ENCODE measurements around the gene LAG3.
A peak's percentile ranks its signal among the peaks of the same experiment; 100 is the strongest.

Gene LAG3

DNA sequence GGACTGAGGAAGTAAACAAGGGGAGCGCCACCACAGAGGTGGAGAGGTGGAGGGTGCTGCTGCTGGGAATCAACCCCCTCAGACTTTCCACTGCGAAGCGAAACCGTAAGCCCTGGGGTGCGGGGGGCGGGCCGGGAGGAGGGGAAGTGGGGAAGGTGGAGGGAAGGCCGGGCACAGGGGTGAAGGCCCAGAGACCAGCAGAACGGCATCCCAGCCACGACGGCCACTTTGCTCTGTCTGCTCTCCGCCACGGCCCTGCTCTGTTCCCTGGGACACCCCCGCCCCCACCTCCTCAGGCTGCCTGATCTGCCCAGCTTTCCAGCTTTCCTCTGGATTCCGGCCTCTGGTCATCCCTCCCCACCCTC is at the start of gene LAG3:
Gene LAG3, plus strand, starts transcription at position 190 of the 365 bp plus-strand sequence. CDS start 333 bp downstream, outside the sequence.
- H3K27ac ChIP-seq (ENCODE audit: low read depth, low read length), result no peak within 1 kb of the TSS
- peaks cover 27% of the 10 kb centered on the region for H3K4me1 ChIP-seq (ENCODE audit: control insufficient read depth, insufficient read depth, low read length)
- peak within 1 kb of the TSS; percentile 45; the same call in 1 of the 2 replicates for H3K4me3 ChIP-seq (ENCODE audit: low read depth, low read length)
- no peaks in the 10 kb centered on the region for H3K9me3 ChIP-seq (ENCODE audit: control insufficient read depth, insufficient read depth, low read length)
- no peak within 1 kb of the TSS for H3K9ac ChIP-seq (ENCODE audit: low read depth, low read length)
- H3K36me3 ChIP-seq (ENCODE audit: control insufficient read depth, insufficient read depth, low read length), result peaks cover 22% of the 10 kb centered on the region
- peaks cover 60% of the 10 kb centered on the region for H3K27me3 ChIP-seq (ENCODE audit: control insufficient read depth, insufficient read depth, low read length)

DNA sequence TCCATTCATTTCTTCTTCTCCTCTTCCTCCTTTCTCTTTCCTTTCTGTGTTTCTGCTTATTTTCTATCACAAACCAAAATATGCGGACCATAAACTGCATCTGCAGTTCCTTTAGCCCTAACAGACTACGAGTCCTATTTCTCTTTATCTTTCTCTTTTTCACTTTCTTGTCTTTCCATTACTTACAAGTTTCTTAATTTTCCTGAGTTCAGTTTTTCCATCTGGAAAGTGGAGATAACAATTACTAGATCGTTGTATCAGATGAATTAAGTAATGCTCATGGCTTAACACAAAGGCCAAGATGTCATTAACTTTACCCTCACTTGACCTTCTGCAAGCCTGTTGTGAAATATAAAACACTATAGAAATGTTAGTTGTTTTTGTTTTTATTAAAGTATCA is 49.5 kb upstream of the LAG3 start:
- H3K36me3 ChIP-seq (ENCODE audit: control insufficient read depth, insufficient read depth, low read length), result peaks cover 4% of the 10 kb centered on the region; the same call in 1 of the 2 replicates
- H3K4me3 ChIP-seq (ENCODE audit: low read depth, low read length), result peak overlapping the region; percentile 72; the same call in 1 of the 2 replicates
- H3K9me3 ChIP-seq (ENCODE audit: control insufficient read depth, insufficient read depth, low read length), result no peaks in the 10 kb centered on the region
- no peaks in the 10 kb centered on the region for H3K27me3 ChIP-seq (ENCODE audit: control insufficient read depth, insufficient read depth, low read length)
- no peak overlapping the region for H3K27ac ChIP-seq (ENCODE audit: low read depth, low read length)
- peaks cover 6% of the 10 kb centered on the region for H3K4me1 ChIP-seq (ENCODE audit: control insufficient read depth, insufficient read depth, low read length)
- H3K9ac ChIP-seq (ENCODE audit: low read depth, low read length), result no peak overlapping the region

DNA sequence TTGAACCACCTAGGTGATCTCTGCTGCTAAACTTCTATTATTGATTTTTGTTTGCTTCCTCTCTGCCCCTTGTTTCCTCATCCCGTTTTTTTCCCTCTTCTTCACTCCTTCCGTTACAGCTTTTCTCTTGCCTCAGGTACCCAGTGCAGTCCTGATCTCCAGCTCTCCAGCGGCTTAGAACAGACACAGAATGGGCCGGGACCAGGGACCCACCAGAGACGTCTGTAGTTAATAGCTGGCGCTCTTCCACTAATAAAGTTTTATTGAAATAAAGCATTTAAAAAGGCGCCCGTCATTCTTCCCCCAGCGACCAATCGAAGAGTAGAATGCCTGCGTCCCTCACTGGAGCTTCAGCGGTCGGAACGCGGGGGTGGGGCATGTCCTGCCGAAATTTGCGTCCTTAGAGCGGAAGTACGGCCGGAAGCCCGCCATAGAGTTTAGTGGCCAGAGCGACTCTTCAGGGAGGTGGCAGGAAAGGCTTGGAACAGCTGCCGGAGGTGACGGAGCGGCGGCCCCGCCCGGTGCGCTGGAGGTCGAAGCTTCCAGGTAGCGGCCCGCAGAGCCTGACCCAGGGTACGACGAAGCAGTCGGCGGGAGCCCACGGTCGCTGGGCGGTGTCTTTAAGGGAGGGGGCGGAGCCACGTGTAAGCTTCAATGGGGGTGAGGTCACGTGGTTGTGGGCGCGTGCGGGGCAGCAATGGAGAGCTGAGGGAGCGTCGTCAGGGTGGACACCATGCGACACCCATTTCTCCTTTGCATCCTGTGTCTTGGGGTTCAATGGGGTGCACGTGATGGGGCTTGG is 48.5 kb upstream of the LAG3 start, which contains the start of gene COPS7A:
Gene COPS7A, plus strand, starts transcription at position 440 of the 802 bp plus-strand sequence. CDS start 611 bp downstream, outside the sequence.
- Histone ChIP-seq H3K4me1 (ENCODE audit: control insufficient read depth, insufficient read depth, low read length) (peaks cover 6% of the 10 kb centered on the region), H3K9me3 (ENCODE audit: control insufficient read depth, insufficient read depth, low read length) (no peaks in the 10 kb centered on the region), H3K9ac (ENCODE audit: low read depth, low read length) (peak within 1 kb of the TSS; percentile 60), H3K27ac (ENCODE audit: low read depth, low read length) (peak within 1 kb of the TSS; percentile 63), H3K4me3 (ENCODE audit: low read depth, low read length) (peak within 1 kb of the TSS; percentile 72), H3K27me3 (ENCODE audit: control insufficient read depth, insufficient read depth, low read length) (no peaks in the 10 kb centered on the region), H3K36me3 (ENCODE audit: control insufficient read depth, insufficient read depth, low read length) (peaks cover 13% of the 10 kb centered on the region)

DNA sequence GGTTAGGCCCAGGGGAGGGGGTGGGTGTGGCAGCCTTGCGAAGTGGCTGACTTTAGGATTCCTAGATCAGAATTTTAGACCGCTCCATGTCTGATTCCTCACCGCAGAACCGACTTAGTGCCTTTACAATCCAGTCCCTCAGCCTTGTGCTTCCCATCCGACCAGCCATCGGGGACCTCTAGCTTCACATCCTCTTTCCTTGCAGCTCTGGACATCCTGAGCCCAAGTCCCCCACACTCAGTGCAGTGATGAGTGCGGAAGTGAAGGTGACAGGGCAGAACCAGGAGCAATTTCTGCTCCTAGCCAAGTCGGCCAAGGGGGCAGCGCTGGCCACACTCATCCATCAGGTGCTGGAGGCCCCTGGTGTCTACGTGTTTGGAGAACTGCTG is 47.9 kb upstream of the LAG3 start:
- Histone ChIP-seq H3K27ac (ENCODE audit: low read depth, low read length) (peak overlapping the region; percentile 63), H3K27me3 (ENCODE audit: control insufficient read depth, insufficient read depth, low read length) (no peaks in the 10 kb centered on the region), H3K9me3 (ENCODE audit: control insufficient read depth, insufficient read depth, low read length) (no peaks in the 10 kb centered on the region)

DNA sequence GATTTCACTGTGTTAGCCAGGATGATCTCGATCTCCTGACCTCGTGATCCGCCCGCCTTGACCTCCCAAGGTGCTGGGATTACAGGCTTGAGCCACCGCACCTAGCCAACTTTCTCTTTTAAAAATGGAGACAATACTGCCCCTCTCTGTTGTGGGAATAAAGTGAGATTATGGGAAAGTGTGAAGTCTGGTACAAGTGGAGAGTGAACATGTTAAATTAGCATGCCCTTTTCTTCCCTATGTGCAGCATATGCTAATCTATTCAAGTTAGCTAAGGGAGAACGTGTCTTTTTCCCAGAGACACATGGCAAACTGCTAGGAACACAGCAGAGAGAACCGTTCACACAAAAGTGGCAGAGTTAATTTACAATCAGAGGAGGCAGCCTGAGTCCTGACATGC is 47.0 kb upstream of the LAG3 start:
- H3K9ac ChIP-seq (ENCODE audit: low read depth, low read length), result no peak overlapping the region
- H3K4me3 ChIP-seq (ENCODE audit: low read depth, low read length), result no peak overlapping the region
- H3K4me1 ChIP-seq (ENCODE audit: control insufficient read depth, insufficient read depth, low read length), result peaks cover 6% of the 10 kb centered on the region
- no peak overlapping the region for H3K27ac ChIP-seq (ENCODE audit: low read depth, low read length)
- H3K27me3 ChIP-seq (ENCODE audit: control insufficient read depth, insufficient read depth, low read length), result no peaks in the 10 kb centered on the region
- no peaks in the 10 kb centered on the region for H3K9me3 ChIP-seq (ENCODE audit: control insufficient read depth, insufficient read depth, low read length)
- H3K36me3 ChIP-seq (ENCODE audit: control insufficient read depth, insufficient read depth, low read length), result peaks cover 29% of the 10 kb centered on the region

More for the DNA sequence above, 47.9 kb upstream of the LAG3 start:
- H3K36me3 ChIP-seq (ENCODE audit: control insufficient read depth, insufficient read depth, low read length), result peaks cover 19% of the 10 kb centered on the region
- peaks cover 6% of the 10 kb centered on the region for H3K4me1 ChIP-seq (ENCODE audit: control insufficient read depth, insufficient read depth, low read length)
- peak overlapping the region; percentile 72 for H3K4me3 ChIP-seq (ENCODE audit: low read depth, low read length)
- peak overlapping the region; percentile 49 for H3K9ac ChIP-seq (ENCODE audit: low read depth, low read length)

DNA sequence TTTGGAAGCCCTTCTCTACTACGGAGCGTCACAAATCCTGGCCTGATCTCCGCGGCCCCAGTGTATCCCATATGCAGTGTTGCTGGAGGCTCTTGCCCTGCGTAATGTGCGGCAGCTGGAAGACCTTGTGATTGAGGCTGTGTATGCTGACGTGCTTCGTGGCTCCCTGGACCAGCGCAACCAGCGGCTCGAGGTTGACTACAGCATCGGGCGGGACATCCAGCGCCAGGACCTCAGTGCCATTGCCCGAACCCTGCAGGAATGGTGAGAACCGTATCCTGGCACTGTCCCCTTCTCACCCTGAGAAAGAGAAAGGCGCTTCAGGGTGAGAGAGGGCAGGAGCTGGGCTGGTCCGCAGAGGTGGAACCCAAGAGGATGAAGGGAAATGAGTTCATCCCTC is 43.1 kb upstream of the LAG3 start:
- no peak overlapping the region for H3K27ac ChIP-seq (ENCODE audit: low read depth, low read length)

DNA sequence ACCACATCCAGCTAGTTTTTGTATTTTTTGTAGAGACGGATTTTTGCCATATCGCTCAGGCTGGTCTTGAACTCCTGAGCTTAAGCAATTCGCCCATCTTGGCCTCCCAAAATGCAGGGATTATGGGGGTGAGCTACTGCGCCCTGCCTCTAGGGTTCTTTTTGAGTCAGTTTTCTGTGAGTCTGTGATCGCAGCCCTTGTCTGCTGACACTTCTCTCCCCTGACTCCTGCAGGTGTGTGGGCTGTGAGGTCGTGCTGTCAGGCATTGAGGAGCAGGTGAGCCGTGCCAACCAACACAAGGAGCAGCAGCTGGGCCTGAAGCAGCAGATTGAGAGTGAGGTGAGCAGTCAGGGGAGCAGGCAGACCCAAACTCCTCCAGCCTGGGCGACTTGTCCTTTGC is 42.2 kb upstream of the LAG3 start:
- Histone ChIP-seq H3K9me3 (ENCODE audit: control insufficient read depth, insufficient read depth, low read length) (no peaks in the 10 kb centered on the region), H3K9ac (ENCODE audit: low read depth, low read length) (no peak overlapping the region), H3K36me3 (ENCODE audit: control insufficient read depth, insufficient read depth, low read length) (peaks cover 44% of the 10 kb centered on the region), H3K27ac (ENCODE audit: low read depth, low read length) (no peak overlapping the region), H3K27me3 (ENCODE audit: control insufficient read depth, insufficient read depth, low read length) (no peaks in the 10 kb centered on the region), H3K4me3 (ENCODE audit: low read depth, low read length) (no peak overlapping the region), H3K4me1 (ENCODE audit: control insufficient read depth, insufficient read depth, low read length) (no peaks in the 10 kb centered on the region)

More for the DNA sequence above, 43.1 kb upstream of the LAG3 start:
- H3K27me3 ChIP-seq (ENCODE audit: control insufficient read depth, insufficient read depth, low read length), result no peaks in the 10 kb centered on the region
- H3K4me3 ChIP-seq (ENCODE audit: low read depth, low read length), result no peak overlapping the region
- H3K9me3 ChIP-seq (ENCODE audit: control insufficient read depth, insufficient read depth, low read length), result no peaks in the 10 kb centered on the region
- H3K4me1 ChIP-seq (ENCODE audit: control insufficient read depth, insufficient read depth, low read length), result peaks cover 6% of the 10 kb centered on the region
- no peak overlapping the region for H3K9ac ChIP-seq (ENCODE audit: low read depth, low read length)
- H3K36me3 ChIP-seq (ENCODE audit: control insufficient read depth, insufficient read depth, low read length), result peaks cover 44% of the 10 kb centered on the region

DNA sequence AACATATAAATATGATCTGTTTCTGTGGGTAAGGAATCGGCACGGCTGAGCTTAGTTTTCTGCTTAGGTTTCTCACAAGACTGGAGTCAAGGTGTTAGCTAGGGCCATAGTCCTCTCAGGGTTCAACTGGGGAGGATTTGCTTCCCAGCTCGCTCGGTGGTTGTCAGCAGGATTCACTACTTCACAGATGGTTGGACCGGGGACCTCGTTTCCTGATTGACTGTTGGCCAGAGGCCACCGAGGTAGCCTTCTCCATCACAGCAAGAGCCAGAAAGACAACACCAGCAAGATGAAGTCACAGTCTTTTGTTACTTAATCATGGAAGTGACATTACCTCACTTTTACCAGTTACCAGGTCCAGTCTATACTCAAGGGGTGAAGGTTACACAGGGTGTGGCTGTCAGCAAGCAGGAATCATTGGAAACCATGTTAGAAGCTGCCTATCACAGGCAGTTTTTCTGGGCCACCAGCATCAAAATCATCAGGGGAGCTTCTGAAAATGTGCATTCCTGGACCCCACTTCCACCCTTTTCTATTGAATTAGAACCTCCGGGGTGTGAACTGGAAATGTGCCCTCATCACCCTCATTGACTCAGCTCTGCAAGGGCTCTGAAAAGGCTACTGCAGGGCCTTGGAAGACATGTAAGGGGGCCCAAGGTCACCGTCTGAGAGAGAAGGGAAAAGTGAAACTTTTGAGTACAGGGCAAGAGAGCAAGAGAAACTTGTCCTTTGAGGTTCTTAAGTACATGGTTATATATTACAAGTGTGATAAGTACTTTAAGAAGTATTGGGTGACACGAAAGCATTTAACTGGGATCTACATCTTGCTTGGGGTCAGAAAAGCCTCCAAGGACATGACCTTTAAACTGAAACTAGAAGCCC is 37.6 kb upstream of the LAG3 start:
- no peaks in the 10 kb centered on the region for H3K4me1 ChIP-seq (ENCODE audit: control insufficient read depth, insufficient read depth, low read length)
- H3K36me3 ChIP-seq (ENCODE audit: control insufficient read depth, insufficient read depth, low read length), result peaks cover 22% of the 10 kb centered on the region
- no peak overlapping the region for H3K27ac ChIP-seq (ENCODE audit: low read depth, low read length)
- H3K27me3 ChIP-seq (ENCODE audit: control insufficient read depth, insufficient read depth, low read length), result no peaks in the 10 kb centered on the region
- no peaks in the 10 kb centered on the region for H3K9me3 ChIP-seq (ENCODE audit: control insufficient read depth, insufficient read depth, low read length)
- H3K9ac ChIP-seq (ENCODE audit: low read depth, low read length), result no peak overlapping the region
- H3K4me3 ChIP-seq (ENCODE audit: low read depth, low read length), result no peak overlapping the region

DNA sequence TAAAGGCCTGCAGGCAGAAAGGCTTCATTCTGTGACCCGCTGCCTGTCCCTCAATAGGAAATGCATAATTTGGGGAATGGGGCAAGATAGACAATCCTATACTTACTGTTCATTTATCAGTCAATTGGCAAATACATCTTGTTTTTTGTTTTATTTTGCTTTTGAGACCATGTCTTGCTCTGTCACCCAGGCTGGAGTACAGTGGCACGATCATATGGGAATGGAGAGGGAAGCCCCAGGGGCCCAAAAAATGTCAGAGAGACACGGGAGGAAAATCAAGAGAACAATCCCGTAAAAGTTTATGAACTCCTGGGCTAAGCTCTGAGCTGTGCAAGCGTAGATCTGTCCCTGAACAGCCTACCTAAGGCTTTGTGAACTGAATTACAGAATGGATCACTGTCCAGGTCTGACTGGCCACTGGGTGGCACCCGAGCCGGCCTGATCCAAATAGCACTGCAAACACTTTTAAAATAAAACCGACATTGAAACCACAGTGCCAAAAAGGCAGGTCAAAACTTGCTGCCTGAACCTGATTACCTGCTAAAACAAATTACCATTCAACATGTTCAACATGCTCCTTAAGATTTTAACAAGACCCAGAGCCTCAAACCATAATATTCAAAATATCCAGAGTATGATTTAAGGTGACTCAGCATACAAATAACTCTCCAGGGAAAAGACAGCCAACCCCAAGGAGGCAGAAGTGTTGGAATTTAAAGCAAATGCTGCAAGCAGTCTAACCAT is 36.7 kb upstream of the LAG3 start:
- Histone ChIP-seq H3K9ac (ENCODE audit: low read depth, low read length) (no peak overlapping the region), H3K27me3 (ENCODE audit: control insufficient read depth, insufficient read depth, low read length) (no peaks in the 10 kb centered on the region), H3K4me3 (ENCODE audit: low read depth, low read length) (no peak overlapping the region), H3K36me3 (ENCODE audit: control insufficient read depth, insufficient read depth, low read length) (peaks cover 13% of the 10 kb centered on the region), H3K4me1 (ENCODE audit: control insufficient read depth, insufficient read depth, low read length) (no peaks in the 10 kb centered on the region), H3K9me3 (ENCODE audit: control insufficient read depth, insufficient read depth, low read length) (no peaks in the 10 kb centered on the region), H3K27ac (ENCODE audit: low read depth, low read length) (no peak overlapping the region)

DNA sequence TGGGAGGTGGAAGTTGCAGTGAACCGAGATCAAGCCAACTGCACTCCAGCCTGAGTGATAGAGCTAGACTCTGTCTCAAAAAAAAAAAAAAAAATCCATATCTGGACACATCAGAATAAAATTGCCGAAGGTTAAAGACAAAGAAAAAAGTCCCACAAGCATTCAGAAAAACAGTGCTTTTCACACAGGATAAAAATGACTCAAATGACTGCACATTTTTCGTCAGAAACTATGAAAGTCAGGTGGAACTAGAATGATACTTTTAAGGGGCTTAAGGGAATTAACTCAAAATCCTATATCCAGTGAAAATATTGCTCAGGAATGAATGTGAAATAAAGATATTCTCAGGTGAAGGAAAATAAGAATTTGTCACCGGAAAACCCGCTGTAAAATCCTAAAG is 35.6 kb upstream of the LAG3 start:
- no peak overlapping the region for H3K4me3 ChIP-seq (ENCODE audit: low read depth, low read length)
- no peak overlapping the region for H3K27ac ChIP-seq (ENCODE audit: low read depth, low read length)
- H3K9ac ChIP-seq (ENCODE audit: low read depth, low read length), result no peak overlapping the region
- H3K9me3 ChIP-seq (ENCODE audit: control insufficient read depth, insufficient read depth, low read length), result no peaks in the 10 kb centered on the region
- H3K4me1 ChIP-seq (ENCODE audit: control insufficient read depth, insufficient read depth, low read length), result no peaks in the 10 kb centered on the region
- no peaks in the 10 kb centered on the region for H3K27me3 ChIP-seq (ENCODE audit: control insufficient read depth, insufficient read depth, low read length)
- peaks cover 2% of the 10 kb centered on the region for H3K36me3 ChIP-seq (ENCODE audit: control insufficient read depth, insufficient read depth, low read length)
